Liver (tissue), 9 donors: Measurements from ENCODE around the gene PAK2. TPM values are rescaled to one million over a fixed set of nuclear protein-coding genes. Genes with fewer than 3 reads are reported as not detected.
"Not testable (repeated sequence)": the region's sequence is repeated elsewhere in the genome, so short reads cannot be mapped to it uniquely, and the experiment has no call there.

Experiments
- DNase-seq: peaks from one replicate; pipeline ENCODE4 v3.0.0-alpha.2; 2017; ENCODE audit warnings: low spot score
- H3K27ac ChIP-seq, 2 donors: one replicate each; pipeline ENCODE4 v1.7.0; 2013; ENCODE audit warnings: inconsistent platforms in 2 of 2, low read length in 2 of 2, control low read depth in 1 of 2, low read depth in 1 of 2, mild to moderate bottlenecking in 1 of 2
- H3K27me3 ChIP-seq, 4 donors: one replicate each; pipeline versions ENCODE4 v1.6.1 to v1.7.0; 2013; ENCODE audit warnings: low read length in 3 of 4, inconsistent platforms in 1 of 4, mild to moderate bottlenecking in 1 of 4, moderate library complexity in 1 of 4; ENCODE audit not compliant: control insufficient read depth in 4 of 4, insufficient read depth in 4 of 4
- H3K36me3 ChIP-seq, 4 donors: one replicate each; pipeline versions ENCODE4 v1.6.1 to v1.7.0; 2013; ENCODE audit warnings: low read length in 3 of 4, mild to moderate bottlenecking in 3 of 4, low read depth in 1 of 4, moderate library complexity in 1 of 4; ENCODE audit not compliant: control insufficient read depth in 4 of 4, insufficient read depth in 3 of 4
- H3K4me1 ChIP-seq, 4 donors: one replicate each; pipeline versions ENCODE4 v1.6.1 to v1.7.0; 2013; ENCODE audit warnings: low read length in 3 of 4, mild to moderate bottlenecking in 3 of 4, moderate library complexity in 1 of 4; ENCODE audit not compliant: control insufficient read depth in 4 of 4, insufficient read depth in 4 of 4
- H3K4me3 ChIP-seq, 3 donors: one replicate each; pipeline versions ENCODE4 v1.6.1 to v1.7.0; 2013; ENCODE audit warnings: low read length in 3 of 3, control low read depth in 1 of 3, low read depth in 1 of 3, mild to moderate bottlenecking in 1 of 3
- H3K9ac ChIP-seq, 2 donors: one replicate each; pipeline ENCODE4 v1.7.0; 2013; ENCODE audit warnings: low read length in 2 of 2, mild to moderate bottlenecking in 2 of 2, moderate library complexity in 2 of 2, control low read depth in 1 of 2, low read depth in 1 of 2
- H3K9me3 ChIP-seq, 4 donors: one replicate each; pipeline versions ENCODE4 v1.6.1 to v1.7.0; 2013; ENCODE audit warnings: low read length in 3 of 4; ENCODE audit not compliant: control insufficient read depth in 4 of 4
- EGR1 ChIP-seq, 2 donors: IDR thresholded peaks; 2 replicates each; pipeline ENCODE4 v1.6.1; 2016 to 2018; ENCODE audit warnings: antibody characterized with exemption in 2 of 2, low read depth in 2 of 2
- FOXA1 ChIP-seq: IDR thresholded peaks from 2 replicates; pipeline ENCODE4 v1.6.1; 2016; ENCODE audit warnings: antibody characterized with exemption
- FOXA2 ChIP-seq: IDR thresholded peaks from 2 replicates; pipeline ENCODE4 v1.6.1; 2016; ENCODE audit warnings: antibody characterized with exemption
- GABPA ChIP-seq, 2 donors: IDR thresholded peaks in 1 of 2; conservative IDR thresholded peaks in 1 of 2; 2 replicates each; pipeline ENCODE4 v1.6.1; 2016; ENCODE audit warnings: antibody characterized with exemption in 2 of 2, mild to moderate bottlenecking in 1 of 2, moderate library complexity in 1 of 2
- HNF4A ChIP-seq, 2 donors: conservative IDR thresholded peaks; 2 replicates each; pipeline ENCODE4 v1.6.1; 2016; ENCODE audit warnings: antibody characterized with exemption in 2 of 2, mild to moderate bottlenecking in 2 of 2
- HNF4G ChIP-seq: IDR thresholded peaks from 2 replicates; pipeline ENCODE4 v1.6.1; 2016; ENCODE audit warnings: antibody characterized with exemption
- JUND ChIP-seq, 2 donors: IDR thresholded peaks; 2 replicates each; pipeline ENCODE4 v1.6.1; 2016; ENCODE audit warnings: antibody characterized with exemption in 2 of 2
- NR2F2 ChIP-seq: IDR thresholded peaks from 2 replicates; pipeline ENCODE4 v1.6.1; 2016; ENCODE audit warnings: antibody characterized with exemption
- RAD21 ChIP-seq, 2 donors: IDR thresholded peaks; 2 replicates each; pipeline ENCODE4 v1.6.1; 2016; ENCODE audit warnings: antibody characterized with exemption in 2 of 2, mild to moderate bottlenecking in 2 of 2
- REST ChIP-seq: IDR thresholded peaks from 2 replicates; pipeline ENCODE4 v1.6.1; 2016; ENCODE audit warnings: antibody characterized with exemption, mild to moderate bottlenecking
- RXRA ChIP-seq, 2 donors: IDR thresholded peaks; 2 replicates each; pipeline ENCODE4 v1.6.1; 2017 to 2018; ENCODE audit warnings: antibody characterized with exemption in 2 of 2, mild to moderate bottlenecking in 1 of 2
- SP1 ChIP-seq: IDR thresholded peaks from 2 replicates; pipeline ENCODE4 v1.6.1; 2018; ENCODE audit warnings: antibody characterized with exemption, mild to moderate bottlenecking
- TAF1 ChIP-seq: conservative IDR thresholded peaks from 2 replicates; pipeline ENCODE4 v1.6.1; 2016; ENCODE audit warnings: antibody characterized with exemption, mild to moderate bottlenecking
- YY1 ChIP-seq: IDR thresholded peaks from 2 replicates; pipeline ENCODE4 v1.6.1; 2016; ENCODE audit warnings: antibody characterized with exemption, mild to moderate bottlenecking
- ZBTB33 ChIP-seq: IDR thresholded peaks from 2 replicates; pipeline ENCODE4 v1.6.1; 2016; ENCODE audit warnings: antibody characterized with exemption
- WGBS: extraction: QIAGEN DNeasy Blood & Tissue Kit; methylation state at CpG from one replicate; pipeline ENCODE4 v1.1.7; 2013; 5-methylcytosine and 5-hydroxymethylcytosine counted together
- polyA plus RNA-seq, 2 donors: library from polyadenylated mRNA; stranded (reverse) in 1 of 2; unstranded in 1 of 2; fragments of 200-250 nt in 1 of 2; fragments of >200 nt in 1 of 2; fragmentation: Nextera tagmentation in 1 of 2; extraction: Ambion mirVana in 1 of 2; gene quantifications; one replicate each; pipeline versions ENCODE4 v1.2.1 to v1.2.3, GENCODE V29; 2013 to 2015
- total RNA-seq, 2 donors: library from RNA; depleted of rRNA; stranded (reverse); fragments of >200 nt; gene quantifications; one replicate each; pipeline ENCODE4 v1.2.3, GENCODE V29; 2014
- TF ChIP-seq, protein P1 (sequence below): fragments of 150-350 bp; IDR thresholded peaks from 2 replicates; pipeline ENCODE4 v1.5.1; 2017; ENCODE audit warnings: improper control_type of control experiment, low read depth, low read length; ENCODE audit not compliant: missing input control
- TF ChIP-seq, protein P2 (sequence below): IDR thresholded peaks from 2 replicates; pipeline ENCODE4 v1.6.1; 2016; ENCODE audit warnings: antibody characterized with exemption
- donor health status: healthy.
- donor health status: healthy.
- donor health status: healthy.
- donor health status: healthy.
- donor health status: healthy.

Gene PAK2
- total and polyA plus RNA-seq, 4 donors = 16.0 to 44.3 (median 24.9) TPM

GRCh38 chr3:196835086-196835485, 95.4 kb downstream of the PAK2 start:
- WGBS = 53% methylated on average over 8 of the region's 8 CpGs
- TF ChIP-seq SP1 (no peak), JUND (IDR thresholded peaks at IDR 0.05) (no peak), FOXA2 (no peak), FOXA1 (no peak), HNF4A (conservative IDR thresholded peaks at IDR 0.05) (peak; percentile 53 to 73), HNF4G (no peak), RXRA (IDR thresholded peaks at IDR 0.05) (peak in 1 of 2 donors; percentile 15), EGR1 (IDR thresholded peaks at IDR 0.05; ENCODE audit: low read depth in 2 of 2) (no peak), YY1 (no peak)
- TF ChIP-seq, protein P1, sequence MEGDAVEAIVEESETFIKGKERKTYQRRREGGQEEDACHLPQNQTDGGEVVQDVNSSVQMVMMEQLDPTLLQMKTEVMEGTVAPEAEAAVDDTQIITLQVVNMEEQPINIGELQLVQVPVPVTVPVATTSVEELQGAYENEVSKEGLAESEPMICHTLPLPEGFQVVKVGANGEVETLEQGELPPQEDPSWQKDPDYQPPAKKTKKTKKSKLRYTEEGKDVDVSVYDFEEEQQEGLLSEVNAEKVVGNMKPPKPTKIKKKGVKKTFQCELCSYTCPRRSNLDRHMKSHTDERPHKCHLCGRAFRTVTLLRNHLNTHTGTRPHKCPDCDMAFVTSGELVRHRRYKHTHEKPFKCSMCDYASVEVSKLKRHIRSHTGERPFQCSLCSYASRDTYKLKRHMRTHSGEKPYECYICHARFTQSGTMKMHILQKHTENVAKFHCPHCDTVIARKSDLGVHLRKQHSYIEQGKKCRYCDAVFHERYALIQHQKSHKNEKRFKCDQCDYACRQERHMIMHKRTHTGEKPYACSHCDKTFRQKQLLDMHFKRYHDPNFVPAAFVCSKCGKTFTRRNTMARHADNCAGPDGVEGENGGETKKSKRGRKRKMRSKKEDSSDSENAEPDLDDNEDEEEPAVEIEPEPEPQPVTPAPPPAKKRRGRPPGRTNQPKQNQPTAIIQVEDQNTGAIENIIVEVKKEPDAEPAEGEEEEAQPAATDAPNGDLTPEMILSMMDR = no peak
- TF ChIP-seq, protein P2, sequence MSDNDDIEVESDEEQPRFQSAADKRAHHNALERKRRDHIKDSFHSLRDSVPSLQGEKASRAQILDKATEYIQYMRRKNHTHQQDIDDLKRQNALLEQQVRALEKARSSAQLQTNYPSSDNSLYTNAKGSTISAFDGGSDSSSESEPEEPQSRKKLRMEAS = no peak
- Histone ChIP-seq H3K36me3 (peaks cover 2 to 8% (median 7%) of the 10 kb centered on the region in 4 donors), H3K4me1 (peaks cover 0 to 9% (median 4%) of the 10 kb centered on the region in 4 donors), H3K9ac (no peak overlapping the region), H3K27me3 (no peaks in the 10 kb centered on the region), H3K9me3 (no peaks in the 10 kb centered on the region), H3K27ac (no peak overlapping the region), H3K4me3 (no peak overlapping the region)
- no peak for DNase-seq

DNA sequence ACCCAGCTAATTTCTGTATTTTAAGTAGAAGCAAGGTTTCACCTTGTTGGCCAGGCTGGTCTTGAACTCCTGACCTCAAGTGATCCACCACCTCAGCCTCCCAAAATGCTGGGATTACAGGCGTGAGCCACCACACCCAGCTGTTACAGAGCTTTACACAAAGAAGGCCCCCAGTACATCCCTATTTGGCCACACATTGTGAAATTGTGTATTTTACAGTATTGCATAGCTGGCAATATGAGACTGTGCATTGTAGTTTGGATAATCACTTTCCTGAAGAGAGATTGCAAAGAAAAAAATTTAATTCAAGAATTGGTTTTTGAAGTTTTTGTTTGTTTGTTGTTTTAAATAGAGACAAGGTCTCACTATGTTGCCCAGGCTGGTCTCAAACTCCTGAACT, 97.0 kb downstream of the PAK2 start:
- not testable (repeated sequence) for H3K36me3 ChIP-seq

GRCh38 chr3:196837819-196838420, 98.3 kb downstream of the PAK2 start:
- TF ChIP-seq SP1 (peak; percentile 42), JUND (IDR thresholded peaks at IDR 0.05) (peak in 1 of 2 donors; percentile 22), FOXA1 (no peak), YY1 (peak; percentile 56), NR2F2 (peak; percentile 60), RXRA (IDR thresholded peaks at IDR 0.05) (peak; percentile 44 to 76), TAF1 (no peak), RAD21 (IDR thresholded peaks at IDR 0.05) (peak; percentile 87 to 88), HNF4A (conservative IDR thresholded peaks at IDR 0.05) (peak; percentile 26 to 63), GABPA (IDR thresholded peaks at IDR 0.05 in 1 of 2, conservative IDR thresholded peaks at IDR 0.05 in 1 of 2) (peak in 1 of 2 donors; percentile 45), REST (no peak), ZBTB33 (no peak)
- TF ChIP-seq, protein P2 = no peak
- TF ChIP-seq, protein P1 = peak; percentile 79
- no peak overlapping the region for H3K9ac ChIP-seq
- WGBS = 25% methylated on average over 3 of the region's 3 CpGs
- no peaks in the 10 kb centered on the region for H3K36me3 ChIP-seq
- DNase-seq = peak; percentile 72
- peaks cover 0 to 9% (median 4%) of the 10 kb centered on the region in 4 donors for H3K4me1 ChIP-seq
- no peaks in the 10 kb centered on the region for H3K27me3 ChIP-seq
- H3K27ac ChIP-seq = no peak overlapping the region
- no peaks in the 10 kb centered on the region for H3K9me3 ChIP-seq
- H3K4me3 ChIP-seq = no peak overlapping the region

More for the DNA sequence above, 97.0 kb downstream of the PAK2 start:
- 94% methylated on average over 1 of the region's 1 CpG for WGBS
- H3K9ac ChIP-seq, DNase-seq, H3K9me3 ChIP-seq, H3K27me3 ChIP-seq, H3K27ac ChIP-seq, H3K4me3 ChIP-seq, H3K4me1 ChIP-seq: not testable (repeated sequence)
